MCF 10A (cell line): ENCODE data around the gene FEZF1. TPM values are rescaled to one million over a fixed set of nuclear protein-coding genes. Genes with fewer than 3 reads are reported as not detected.

ENCODE experiments used
- BruUV-seq: library from RNA; stranded (reverse); fragments of 400-500 nt; replicated peaks from 2 replicates; lab custom pipeline; 2021; lab: Mats Ljungman, UMichigan
- CTCF ChIA-PET: fragments of 300-600 bp; sonication (Branson Sonifier 250); formaldehyde crosslinking; extraction: SDS; loops from one replicate; lab custom pipeline; 2021; ENCODE audit warnings: antibody characterized with exemption, inconsistent platforms; lab: Yijun Ruan, JAX
- POLR2A ChIA-PET: fragments of 300-600, 350-650 bp; sonication (Branson Sonifier 250); formaldehyde crosslinking; extraction: SDS; loops from one replicate; lab custom pipeline; 2020; ENCODE audit warnings: antibody characterized with exemption, inconsistent platforms; lab: Yijun Ruan, JAX
- DNase-seq: peaks from one replicate; pipeline ENCODE4 v3.0.0-alpha.2; 2018; ENCODE audit not compliant: unreplicated experiment
- H3K27ac Mint-ChIP-seq: one replicate; pipeline ENCODE4 v1.8.0; 2022; ENCODE audit warnings: mild to moderate bottlenecking, low read depth, mixed read lengths; ENCODE audit not compliant: unreplicated experiment
- H3K27me3 Mint-ChIP-seq: one replicate; pipeline ENCODE4 v1.8.0; 2022; ENCODE audit warnings: mixed read lengths; ENCODE audit not compliant: insufficient read depth, unreplicated experiment
- H3K36me3 Mint-ChIP-seq: one replicate; pipeline ENCODE4 v1.8.0; 2022; ENCODE audit warnings: mild to moderate bottlenecking, moderate library complexity, mixed read lengths; ENCODE audit not compliant: insufficient read depth, unreplicated experiment
- H3K4me1 Mint-ChIP-seq: one replicate; pipeline ENCODE4 v1.8.0; 2022; ENCODE audit warnings: mixed read lengths; ENCODE audit not compliant: insufficient read depth, unreplicated experiment
- H3K4me3 Mint-ChIP-seq: one replicate; pipeline ENCODE4 v1.8.0; 2022; ENCODE audit warnings: mild to moderate bottlenecking, moderate library complexity, mixed read lengths; ENCODE audit not compliant: unreplicated experiment
- H3K9me3 Mint-ChIP-seq: one replicate; pipeline ENCODE4 v1.8.0; 2022; ENCODE audit warnings: mixed read lengths; ENCODE audit not compliant: unreplicated experiment
- intact Hi-C: fragments of 100-400 bp; cut with micrococcal nuclease; formaldehyde crosslinking; loops from 2 replicates; pipeline ENCODE4 v1.14.1; 2022
- total RNA-seq: library from RNA; stranded (reverse); gene quantifications from 2 replicates; pipeline ENCODE4 v1.2.3, GENCODE V29; 2022
- TF ChIP-seq, protein P1 (sequence below): fragments of 200-600 bp; IDR thresholded peaks from one replicate; pipeline ENCODE4 v1.8.0; 2022; ENCODE audit warnings: antibody characterized with exemption, mild to moderate bottlenecking; ENCODE audit not compliant: unreplicated experiment

The FEZF1 gene
- total RNA-seq, 1 experiment from 2014 or later, result not detected

DNA sequence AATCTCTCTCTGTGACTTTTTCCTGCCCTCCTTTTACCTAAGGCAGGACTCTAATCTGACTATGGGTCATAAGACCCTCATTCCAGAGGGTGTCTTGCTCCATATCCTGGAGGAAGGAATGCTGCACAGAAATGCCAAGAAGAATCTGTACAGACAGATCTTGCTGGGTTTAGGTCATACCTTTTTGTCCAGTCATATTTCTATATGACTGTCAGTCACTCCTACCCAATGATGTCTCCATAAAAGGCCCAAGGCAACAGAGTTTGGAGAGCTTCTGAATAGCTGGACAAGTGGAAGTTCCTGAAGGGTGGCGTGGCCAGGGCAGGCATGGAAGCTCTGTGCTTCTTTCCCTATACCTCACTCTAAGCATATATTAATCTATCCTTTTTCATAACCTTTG, 47.5 kb downstream of the FEZF1 start:
- peaks cover 27% of the 10 kb centered on the region for H3K27me3 Mint-ChIP-seq
- ChIA-PET CTCF (no interaction called here), POLR2A (no interaction called here)
- no peak overlapping the region for H3K4me3 Mint-ChIP-seq
- TF ChIP-seq, protein P1, sequence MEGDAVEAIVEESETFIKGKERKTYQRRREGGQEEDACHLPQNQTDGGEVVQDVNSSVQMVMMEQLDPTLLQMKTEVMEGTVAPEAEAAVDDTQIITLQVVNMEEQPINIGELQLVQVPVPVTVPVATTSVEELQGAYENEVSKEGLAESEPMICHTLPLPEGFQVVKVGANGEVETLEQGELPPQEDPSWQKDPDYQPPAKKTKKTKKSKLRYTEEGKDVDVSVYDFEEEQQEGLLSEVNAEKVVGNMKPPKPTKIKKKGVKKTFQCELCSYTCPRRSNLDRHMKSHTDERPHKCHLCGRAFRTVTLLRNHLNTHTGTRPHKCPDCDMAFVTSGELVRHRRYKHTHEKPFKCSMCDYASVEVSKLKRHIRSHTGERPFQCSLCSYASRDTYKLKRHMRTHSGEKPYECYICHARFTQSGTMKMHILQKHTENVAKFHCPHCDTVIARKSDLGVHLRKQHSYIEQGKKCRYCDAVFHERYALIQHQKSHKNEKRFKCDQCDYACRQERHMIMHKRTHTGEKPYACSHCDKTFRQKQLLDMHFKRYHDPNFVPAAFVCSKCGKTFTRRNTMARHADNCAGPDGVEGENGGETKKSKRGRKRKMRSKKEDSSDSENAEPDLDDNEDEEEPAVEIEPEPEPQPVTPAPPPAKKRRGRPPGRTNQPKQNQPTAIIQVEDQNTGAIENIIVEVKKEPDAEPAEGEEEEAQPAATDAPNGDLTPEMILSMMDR, result no peak
- no TSS peak for BruUV-seq
- intact Hi-C loops, result no loop called here
- H3K4me1 Mint-ChIP-seq, result no peaks in the 10 kb centered on the region
- no peaks in the 10 kb centered on the region for H3K36me3 Mint-ChIP-seq
- DNase-seq, result no peak
- no peak overlapping the region for H3K27ac Mint-ChIP-seq
- no peaks in the 10 kb centered on the region for H3K9me3 Mint-ChIP-seq

DNA sequence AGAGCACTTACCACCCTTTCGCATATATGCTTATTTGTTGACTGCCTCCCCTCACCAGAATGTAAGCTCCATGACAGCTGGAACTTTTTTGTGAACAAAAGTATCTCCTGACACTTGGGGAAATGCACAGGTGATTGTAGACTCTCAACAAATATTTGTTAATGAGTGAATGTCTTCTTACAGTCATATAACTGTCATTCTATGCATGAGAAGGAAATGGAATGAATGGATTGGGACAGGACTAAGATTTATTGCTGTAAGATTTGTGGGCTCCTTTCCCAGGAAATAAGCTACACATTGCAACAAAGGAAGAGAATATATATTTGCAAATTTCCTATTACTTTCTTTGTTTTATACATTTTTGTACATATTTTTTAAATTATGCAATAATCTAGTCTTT, 48.5 kb downstream of the FEZF1 start:
- CTCF ChIA-PET, result no interaction called here

DNA sequence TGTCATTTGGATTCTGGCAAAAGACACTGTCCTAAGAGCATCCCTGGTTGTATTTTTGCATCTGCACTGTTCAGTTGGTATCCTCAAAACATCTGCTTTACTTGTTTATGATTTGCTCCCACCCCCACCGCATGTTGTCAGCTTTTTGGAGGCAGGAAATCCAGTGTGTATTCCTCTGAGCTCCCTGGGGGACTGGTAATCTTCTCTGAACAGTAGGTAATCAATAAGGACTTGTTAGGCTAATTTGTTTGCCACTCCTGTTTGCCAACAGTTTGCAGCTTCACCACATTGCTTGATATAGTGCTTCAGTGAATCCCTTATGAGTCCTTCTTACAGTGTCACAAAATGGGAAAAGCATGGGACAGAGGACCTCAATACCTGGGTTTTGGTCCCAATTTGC, 49.1 kb downstream of the FEZF1 start:
- no peaks in the 10 kb centered on the region for H3K36me3 Mint-ChIP-seq
- H3K4me3 Mint-ChIP-seq, result no peak overlapping the region
- no TSS peak for BruUV-seq

More for the DNA sequence above, 48.5 kb downstream of the FEZF1 start:
- peaks cover 27% of the 10 kb centered on the region for H3K27me3 Mint-ChIP-seq
- no peaks in the 10 kb centered on the region for H3K4me1 Mint-ChIP-seq
- intact Hi-C loops, result no loop called here
- no peak overlapping the region for H3K4me3 Mint-ChIP-seq
- POLR2A ChIA-PET, result no interaction called here
- no peak overlapping the region for H3K27ac Mint-ChIP-seq
- no peaks in the 10 kb centered on the region for H3K9me3 Mint-ChIP-seq
- DNase-seq, result no peak
- BruUV-seq, result no TSS peak
- H3K36me3 Mint-ChIP-seq, result no peaks in the 10 kb centered on the region
- TF ChIP-seq, protein P1, result no peak

More for the DNA sequence above, 49.1 kb downstream of the FEZF1 start:
- Mint-ChIP-seq H3K4me1 (no peaks in the 10 kb centered on the region), H3K9me3 (no peaks in the 10 kb centered on the region), H3K27me3 (peaks cover 27% of the 10 kb centered on the region), H3K27ac (no peak overlapping the region)
- TF ChIP-seq, protein P1, result no peak
- no peak for DNase-seq
- ChIA-PET CTCF (no interaction called here), POLR2A (no interaction called here)
- intact Hi-C loops, result no loop called here

Other genes with a start within 250 kb of the FEZF1 start
- 15.6 and 18.4 TPM in 2 replicates for gene AASS, start 160.5 kb downstream of the FEZF1 start, total RNA-seq